Activated T-helper 17 cell treated with anti-CD3 and anti-CD28 coated beads, Interleukin-2, amount 50 U/mL, for 72 hours (primary cell): ENCODE measurements around the gene COMMD6. TPM values are rescaled to one million over a fixed set of nuclear protein-coding genes. Genes with fewer than 3 reads are reported as not detected.
A peak's percentile ranks its signal among the peaks of the same experiment; 100 is the strongest.

Experiments used
- ATAC-seq: fragments of 150-1000 bp; cut with Tn5 transposase; replicated peaks from 2 replicates; pipeline ENCODE4 v1.10.0; 2021; ENCODE audit warnings: mild to moderate bottlenecking, moderate library complexity
- H3K27ac Mint-ChIP-seq: one replicate; pipeline ENCODE4 v1.8.0; 2022; ENCODE audit warnings: mixed read lengths
- H3K27me3 Mint-ChIP-seq: one replicate; pipeline ENCODE4 v1.8.0; 2022; ENCODE audit warnings: mixed read lengths
- H3K36me3 Mint-ChIP-seq: one replicate; pipeline ENCODE4 v1.8.0; 2022; ENCODE audit warnings: low read depth, mild to moderate bottlenecking, mixed read lengths
- H3K4me1 Mint-ChIP-seq: one replicate; pipeline ENCODE4 v1.8.0; 2022; ENCODE audit warnings: mixed read lengths
- H3K4me3 Mint-ChIP-seq: one replicate; pipeline ENCODE4 v1.8.0; 2022; ENCODE audit warnings: mild to moderate bottlenecking, mixed read lengths
- H3K9me3 Mint-ChIP-seq: one replicate; pipeline ENCODE4 v1.8.0; 2022; ENCODE audit warnings: mixed read lengths
- total RNA-seq, 2 donors: library from RNA; stranded (reverse); gene quantifications; one replicate each; pipeline ENCODE4 v1.2.3, GENCODE V29; 2022

COMMD6 gene
- total RNA-seq, 2 donors from 2014 or later = 110 to 155 TPM

DNA sequence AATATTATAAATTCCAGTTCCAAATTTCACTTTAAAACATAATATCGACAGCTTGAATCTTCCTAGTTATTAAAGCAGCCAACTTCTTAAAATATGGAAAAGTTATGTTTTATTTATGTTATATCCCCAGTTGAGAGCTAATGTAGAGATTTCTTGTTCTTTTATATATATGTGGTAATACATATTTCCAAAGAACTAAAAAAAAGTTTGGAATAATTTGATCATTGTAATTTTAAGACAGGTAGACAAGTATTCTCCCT lies 54.9 kb downstream of the COMMD6 start:
- peaks cover 6% of the 10 kb centered on the region for H3K36me3 Mint-ChIP-seq
- H3K4me3 Mint-ChIP-seq = peak overlapping the region; percentile 96
- H3K27ac Mint-ChIP-seq = peak overlapping the region; percentile 59
- no peaks in the 10 kb centered on the region for H3K9me3 Mint-ChIP-seq
- H3K27me3 Mint-ChIP-seq = peaks cover 55% of the 10 kb centered on the region
- H3K4me1 Mint-ChIP-seq = peaks cover 11% of the 10 kb centered on the region
- no peak for ATAC-seq

DNA sequence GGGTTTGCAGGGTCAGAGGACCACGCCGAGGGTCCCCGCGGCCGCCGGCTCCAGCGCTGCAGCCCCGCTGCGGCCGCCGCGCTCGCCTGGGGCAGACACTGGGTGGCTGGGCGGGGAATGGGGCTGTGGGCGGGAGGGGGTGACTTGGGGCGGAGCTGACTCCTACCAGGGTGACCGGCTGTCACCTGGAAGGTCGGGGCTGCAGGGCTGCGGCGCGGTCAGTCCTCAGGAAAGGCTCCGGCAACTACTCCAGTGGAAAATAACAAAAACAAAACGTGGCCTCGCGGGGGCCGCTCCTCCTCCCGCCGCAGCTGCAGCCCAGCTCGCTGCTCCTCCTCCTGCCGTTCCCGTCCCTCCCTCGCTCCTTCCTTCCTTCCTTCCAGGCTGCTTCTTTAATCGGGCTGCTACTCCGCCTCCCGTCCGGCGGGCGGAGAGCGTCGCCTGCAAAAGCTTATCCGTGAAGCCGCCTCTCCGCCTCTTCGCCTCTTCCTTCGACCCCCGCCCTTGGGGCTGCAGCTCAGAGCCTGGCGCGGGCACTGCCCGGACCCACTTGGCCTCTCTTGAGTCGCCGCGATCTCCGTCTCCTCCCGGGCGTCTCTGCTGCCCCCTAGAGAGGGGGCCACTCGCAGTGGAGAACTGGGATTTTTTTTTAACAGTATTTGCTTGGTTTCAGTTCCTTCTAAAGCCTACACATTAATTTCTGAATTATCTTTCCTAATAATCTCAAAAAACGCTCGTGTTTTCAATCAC lies 55.4 kb downstream of the COMMD6 start, which contains the start of gene TBC1D4:
Gene TBC1D4, minus strand, starts transcription at position 100 of the 750 bp plus-strand sequence. CDS start 402 bp downstream, outside the sequence.
- peak within 1 kb of the TSS; percentile 96 for H3K4me3 Mint-ChIP-seq
- peak within 1 kb of the TSS; percentile 59 for H3K27ac Mint-ChIP-seq
- H3K36me3 Mint-ChIP-seq = peaks cover 6% of the 10 kb centered on the region

DNA sequence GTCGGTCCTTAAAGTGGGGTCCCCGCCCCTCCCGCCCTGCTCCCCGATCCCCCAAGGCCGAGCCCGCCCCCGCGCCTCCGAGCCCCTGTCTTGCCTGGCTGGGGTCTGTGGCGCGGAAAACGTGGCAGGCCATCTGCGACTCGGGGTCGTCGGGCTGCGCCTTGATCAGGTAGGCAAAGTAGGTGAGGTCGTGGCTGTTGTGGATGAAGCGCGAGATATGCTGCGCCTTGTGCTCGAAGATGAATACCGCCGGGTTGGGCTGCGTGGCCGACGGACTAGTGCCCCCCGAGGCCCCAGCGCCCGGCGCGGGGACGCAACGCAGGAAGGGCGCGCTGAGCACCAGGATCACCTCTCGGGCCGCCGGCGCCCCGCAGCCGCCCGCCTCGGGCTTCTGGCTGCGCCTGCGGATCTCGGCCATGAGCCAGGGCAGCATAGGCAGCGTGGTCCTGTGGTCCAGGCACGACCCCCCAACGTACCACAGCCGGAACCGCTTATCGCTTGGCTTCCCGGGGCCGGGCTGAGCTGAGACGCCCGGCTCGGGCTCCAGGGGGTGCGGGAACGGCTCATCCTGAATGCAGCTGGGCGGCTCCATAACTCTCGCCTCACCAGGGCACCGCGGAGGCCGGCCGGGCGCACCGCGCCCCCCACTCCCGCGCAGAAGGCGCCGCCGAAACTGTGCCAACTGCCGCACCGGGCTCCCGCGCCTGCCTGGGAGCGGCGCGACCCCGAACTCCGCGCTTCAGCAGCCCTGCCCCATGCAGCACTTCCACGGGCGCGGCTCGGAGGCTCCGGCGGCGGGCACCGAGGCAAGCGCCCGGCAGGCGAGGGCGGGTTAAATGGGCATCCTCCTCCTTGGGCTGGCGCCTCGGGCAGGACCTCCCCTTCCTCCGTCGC lies 56.2 kb downstream of the COMMD6 start:
- peaks cover 56% of the 10 kb centered on the region for H3K27me3 Mint-ChIP-seq
- H3K36me3 Mint-ChIP-seq = peaks cover 6% of the 10 kb centered on the region
- H3K27ac Mint-ChIP-seq = no peak overlapping the region
- no peaks in the 10 kb centered on the region for H3K9me3 Mint-ChIP-seq
- peak; percentile 43 for ATAC-seq
- H3K4me1 Mint-ChIP-seq = peaks cover 11% of the 10 kb centered on the region
- H3K4me3 Mint-ChIP-seq = peak overlapping the region; percentile 96

More for the DNA sequence above, 55.4 kb downstream of the COMMD6 start, which contains the start of gene TBC1D4:
- Mint-ChIP-seq H3K9me3 (no peaks in the 10 kb centered on the region), H3K4me1 (peaks cover 11% of the 10 kb centered on the region), H3K27me3 (peaks cover 56% of the 10 kb centered on the region)
- peak; percentile 81 for ATAC-seq

DNA sequence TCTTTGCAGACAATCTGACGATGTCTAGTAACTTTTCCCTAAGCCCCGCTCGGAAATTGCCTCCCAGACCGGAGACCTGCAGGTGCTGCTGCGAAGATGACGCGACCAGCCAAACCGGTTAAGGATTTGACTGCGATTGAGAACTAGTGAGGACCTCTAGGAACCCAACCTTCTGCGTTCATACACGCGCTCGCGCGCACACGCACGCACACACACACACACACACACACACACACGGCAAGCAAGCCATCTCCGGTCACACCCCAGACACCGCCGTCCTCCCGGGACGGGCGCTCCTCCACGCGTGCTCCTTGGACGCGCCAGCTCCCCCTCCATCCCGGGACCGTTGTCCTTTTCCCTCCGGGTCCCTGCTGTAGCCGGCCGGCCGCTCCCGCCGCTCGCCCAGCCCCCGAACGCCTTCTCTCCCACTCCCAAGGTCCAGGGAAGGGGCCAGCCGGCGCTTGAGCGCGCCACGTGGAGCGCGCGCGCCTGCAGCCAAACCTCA lies 56.9 kb downstream of the COMMD6 start:
- Mint-ChIP-seq H3K36me3 (peaks cover 6% of the 10 kb centered on the region), H3K9me3 (no peaks in the 10 kb centered on the region), H3K27me3 (peaks cover 55% of the 10 kb centered on the region), H3K27ac (no peak overlapping the region), H3K4me3 (peak overlapping the region; percentile 69), H3K4me1 (peaks cover 11% of the 10 kb centered on the region)
- ATAC-seq = no peak

DNA sequence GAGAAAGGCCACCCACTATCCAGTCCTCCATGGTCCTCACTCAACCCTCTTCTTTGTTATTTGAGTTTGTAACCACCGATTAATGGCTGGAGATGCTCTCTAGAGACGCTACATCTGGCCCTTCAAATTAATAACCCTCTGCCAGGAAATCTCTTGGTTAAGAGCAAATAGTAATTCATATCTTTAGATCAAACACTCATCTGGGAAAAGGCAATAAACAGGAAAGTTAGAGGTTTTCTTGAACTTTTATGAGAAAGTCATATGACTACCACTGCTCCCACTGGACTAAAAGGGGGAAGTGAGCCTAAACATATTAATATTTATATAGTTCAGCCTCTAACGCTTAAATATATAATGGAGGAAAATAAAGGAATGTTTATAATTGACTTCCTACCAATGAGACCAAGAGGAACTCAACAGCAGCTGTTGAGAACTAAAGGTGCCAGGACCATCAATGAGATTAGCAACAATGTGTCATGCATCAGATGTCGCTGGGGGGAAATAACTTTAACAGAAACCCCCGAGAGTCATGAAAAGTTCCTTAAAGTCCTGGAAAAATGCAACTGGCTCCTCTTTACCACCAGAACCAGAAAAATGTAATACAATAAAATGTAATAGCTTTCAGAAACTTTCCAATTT lies 58.4 kb downstream of the COMMD6 start:
- no peak for ATAC-seq
- H3K36me3 Mint-ChIP-seq = peaks cover 6% of the 10 kb centered on the region
- no peak overlapping the region for H3K4me3 Mint-ChIP-seq

DNA sequence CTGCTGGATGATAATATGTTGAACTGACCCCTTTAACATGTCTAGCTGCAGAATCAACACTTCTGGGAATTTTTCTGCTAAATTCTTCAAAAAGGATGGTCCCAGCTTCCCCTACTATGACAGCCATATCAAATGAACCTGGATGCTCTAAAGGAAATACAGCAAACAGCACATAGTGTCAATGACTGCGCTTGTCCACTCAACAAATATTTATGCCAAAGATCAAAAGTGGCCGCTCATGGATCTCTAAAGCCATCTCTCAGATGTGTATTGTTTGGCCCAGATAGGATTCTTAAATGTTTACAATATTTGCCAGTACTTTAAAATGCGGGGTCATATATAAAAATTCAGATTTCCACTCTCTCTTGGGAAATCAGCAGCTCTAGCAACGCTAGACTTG lies 59.0 kb downstream of the COMMD6 start:
- ATAC-seq = no peak
- H3K27ac Mint-ChIP-seq = no peak overlapping the region
- peaks cover 6% of the 10 kb centered on the region for H3K36me3 Mint-ChIP-seq
- H3K9me3 Mint-ChIP-seq = no peaks in the 10 kb centered on the region
- peaks cover 5% of the 10 kb centered on the region for H3K4me1 Mint-ChIP-seq
- peaks cover 44% of the 10 kb centered on the region for H3K27me3 Mint-ChIP-seq
- no peak overlapping the region for H3K4me3 Mint-ChIP-seq

More for the DNA sequence above, 58.4 kb downstream of the COMMD6 start:
- Mint-ChIP-seq H3K9me3 (no peaks in the 10 kb centered on the region), H3K4me1 (peaks cover 5% of the 10 kb centered on the region), H3K27me3 (peaks cover 47% of the 10 kb centered on the region), H3K27ac (no peak overlapping the region)

Other genes with a start within 250 kb of the COMMD6 start
- 10 to 100 TPM; 14.7 to 23.7 TPM for gene TBC1D4, start 55.7 kb downstream of the COMMD6 start, total RNA-seq
- gene UCHL3, start 11.9 kb upstream of the COMMD6 start, total RNA-seq = 10 to 100 TPM; 31.4 to 61.2 TPM
- 10 to 100 TPM in 1 of 2 donors, 1 to 10 TPM in 1; 6.5 to 21.1 TPM for gene LMO7, start 98.5 kb upstream of the COMMD6 start, total RNA-seq